ENCODE measurements around the gene SLC44A1.

SLC44A1 gene

GRCh38 chr9:105296877-105297287 is 52.4 kb downstream of the SLC44A1 start:
- in situ Hi-C loops (cut with HindIII; ENCODE audit: low sequenced_read_pairs): no loop called here

- in situ Hi-C loops (cut with HindIII; ENCODE audit: low sequenced_read_pairs): no loop called here
These were observed 53.1 kb downstream of the SLC44A1 start for GRCh38 chr9:105297442-105298075.

GRCh38 chr9:105299190-105299854 is 54.9 kb downstream of the SLC44A1 start:
- in situ Hi-C loops (cut with HindIII; ENCODE audit: low sequenced_read_pairs): no loop called here

DNA sequence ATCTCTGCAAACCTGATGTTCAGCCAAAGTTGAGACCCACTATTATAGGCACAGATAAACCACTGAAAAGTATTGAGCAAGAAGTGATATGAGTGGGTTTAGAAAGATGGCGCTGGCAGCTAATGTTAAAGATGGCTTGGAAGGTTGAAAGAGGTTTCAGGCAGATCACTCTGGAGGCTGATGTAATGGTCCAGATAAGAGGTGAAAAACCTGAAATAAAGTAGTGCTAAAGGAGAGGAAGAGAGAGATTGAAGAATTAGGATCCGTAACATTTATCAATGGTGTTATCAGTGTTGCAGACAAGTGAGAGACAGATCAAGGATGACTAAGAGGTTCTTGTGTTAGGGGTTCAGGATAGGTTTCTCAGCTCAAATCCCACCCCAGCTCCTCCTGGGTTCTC is 58.3 kb downstream of the SLC44A1 start:
- in situ Hi-C loops (cut with HindIII; ENCODE audit: low sequenced_read_pairs): no loop called here

DNA sequence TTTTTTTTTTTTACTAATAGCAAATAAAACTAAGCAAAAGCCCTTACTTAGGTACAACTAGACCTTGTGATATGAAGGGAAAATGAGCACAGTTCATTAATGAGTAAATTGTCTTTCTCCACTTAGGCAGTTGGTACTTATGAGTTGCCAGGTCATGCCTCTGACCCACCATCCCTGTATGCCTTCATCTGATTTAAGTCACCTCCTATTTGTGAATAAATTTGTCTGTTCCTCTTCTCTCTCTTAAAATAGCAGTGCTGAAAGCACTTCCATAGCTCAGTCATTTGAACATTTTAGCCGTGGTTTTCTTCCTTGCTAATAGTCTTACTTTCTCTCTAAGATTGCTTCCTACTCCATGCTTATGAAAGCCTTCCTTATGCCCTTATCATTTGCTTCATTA is 61.4 kb downstream of the SLC44A1 start:
- in situ Hi-C loops (cut with HindIII; ENCODE audit: low sequenced_read_pairs): no loop called here

DNA sequence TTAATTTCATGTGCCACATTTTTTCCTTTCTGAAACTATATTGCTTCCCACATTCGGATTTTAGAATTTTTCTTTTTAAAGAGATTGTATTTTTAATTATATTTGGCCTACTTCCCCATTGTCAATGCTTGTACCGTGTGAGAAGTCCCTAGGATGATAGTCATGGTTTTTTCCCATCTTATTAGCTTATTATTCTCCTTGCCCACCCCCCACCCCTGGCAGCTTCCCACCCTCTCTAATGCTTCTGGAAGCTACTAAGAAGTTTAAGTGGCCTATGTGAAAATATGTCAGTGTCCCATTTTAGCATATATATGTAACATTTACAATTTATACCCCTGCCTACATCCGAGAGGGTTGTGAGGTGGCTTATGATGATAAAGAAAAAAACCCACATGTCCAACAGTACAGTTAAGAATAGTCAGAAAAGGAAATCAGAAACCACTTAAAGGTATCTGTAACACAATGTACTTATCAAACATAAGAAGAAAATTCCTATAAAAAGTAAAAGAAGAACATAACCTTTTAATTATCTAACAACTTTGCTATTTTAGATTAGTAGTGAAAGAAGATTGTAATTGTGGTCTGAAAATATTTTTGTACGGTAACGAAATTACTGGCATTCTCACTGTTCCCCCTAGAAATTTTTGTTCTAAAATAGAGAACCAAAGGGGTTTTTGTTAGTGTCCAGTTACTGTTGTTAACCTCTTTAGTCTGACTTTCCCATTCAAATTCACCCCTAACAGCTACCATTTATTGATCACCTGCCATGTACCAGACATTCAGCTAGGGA is 62.1 kb downstream of the SLC44A1 start:
- in situ Hi-C loops (cut with HindIII; ENCODE audit: low sequenced_read_pairs): no loop called here

GRCh38 chr9:105307591-105308130 is 63.2 kb downstream of the SLC44A1 start:
- in situ Hi-C loops (cut with HindIII; ENCODE audit: low sequenced_read_pairs): no loop called here

DNA sequence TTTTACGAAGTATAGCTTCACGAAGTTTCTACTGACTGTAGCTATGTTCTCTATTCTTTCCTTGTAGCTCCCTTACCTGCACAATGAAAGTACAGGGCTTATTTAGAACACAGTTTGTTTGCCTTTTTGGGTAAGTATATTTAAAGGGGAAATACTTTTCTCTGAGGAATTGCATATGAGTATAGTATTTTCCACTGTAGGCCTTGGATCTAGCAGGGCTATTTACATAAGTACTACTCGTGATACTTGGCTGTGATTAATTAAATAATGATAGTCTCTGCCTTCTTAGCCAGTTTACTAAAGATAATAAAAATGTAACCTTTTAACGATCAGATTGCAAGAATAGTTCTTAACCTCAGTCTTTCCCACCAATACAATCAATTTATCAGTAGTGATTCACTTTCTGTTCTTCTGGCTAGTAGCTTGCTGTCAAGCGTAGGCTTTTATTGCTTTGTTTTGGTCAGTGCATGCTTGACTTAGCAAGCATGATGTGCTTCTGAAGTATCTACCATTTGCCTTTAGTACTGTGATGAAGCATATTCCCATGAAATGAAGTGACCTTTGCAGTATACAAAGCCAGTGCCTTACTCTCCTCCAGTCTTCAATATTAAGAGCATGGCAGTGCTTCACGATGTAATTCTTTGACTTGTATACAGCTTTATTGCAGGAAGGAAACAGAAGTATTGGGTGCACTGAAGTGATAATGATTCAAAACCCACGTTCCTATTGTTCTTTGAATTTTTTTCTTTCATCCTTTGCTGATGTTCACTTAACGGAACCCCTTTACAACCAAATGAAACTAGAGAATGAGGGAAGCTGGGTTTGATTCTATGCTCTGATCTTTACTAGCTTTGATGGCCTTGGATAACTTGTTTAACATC is 64.2 kb downstream of the SLC44A1 start:
- in situ Hi-C loops (cut with HindIII; ENCODE audit: low sequenced_read_pairs): no loop called here

- in situ Hi-C loops (cut with HindIII; ENCODE audit: low sequenced_read_pairs): no loop called here
These were observed 65.1 kb downstream of the SLC44A1 start for GRCh38 chr9:105309531-105309931.

- in situ Hi-C loops (cut with HindIII; ENCODE audit: low sequenced_read_pairs): no loop called here
These were observed 66.9 kb downstream of the SLC44A1 start for GRCh38 chr9:105311306-105311705.

DNA sequence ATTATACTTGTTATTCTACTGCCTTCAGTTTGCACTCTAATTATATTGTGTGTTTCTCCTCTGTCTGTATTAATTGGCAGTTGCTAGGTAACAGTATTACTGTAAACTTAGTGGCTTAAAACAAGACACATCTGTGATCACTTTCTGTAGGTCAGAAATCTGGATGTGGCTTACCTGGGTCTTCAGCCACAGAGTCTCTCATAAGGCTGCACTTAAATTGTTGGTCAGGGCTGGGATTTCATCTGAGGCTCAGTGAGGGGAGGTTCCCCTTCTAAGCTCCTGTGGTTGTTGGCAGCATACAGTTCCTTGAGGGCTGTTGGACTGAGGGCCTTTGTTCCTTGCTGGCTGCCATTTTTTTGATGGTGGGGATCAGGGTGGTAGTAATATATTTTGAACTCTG is 68.8 kb downstream of the SLC44A1 start:
- in situ Hi-C loops (cut with HindIII; ENCODE audit: low sequenced_read_pairs): no loop called here

GRCh38 chr9:105316703-105317102 is 72.3 kb downstream of the SLC44A1 start:
- in situ Hi-C loops (cut with HindIII; ENCODE audit: low sequenced_read_pairs): loop anchor here (5.0 kb wide), 1 partner anchor 89 kb away; no protein-coding TSS in a partner anchor

- in situ Hi-C loops (cut with HindIII; ENCODE audit: low sequenced_read_pairs): loop anchor here (5.0 kb wide), 1 partner anchor 91 kb away; no protein-coding TSS in a partner anchor
These were observed 74.3 kb downstream of the SLC44A1 start for GRCh38 chr9:105318729-105319191.

DNA sequence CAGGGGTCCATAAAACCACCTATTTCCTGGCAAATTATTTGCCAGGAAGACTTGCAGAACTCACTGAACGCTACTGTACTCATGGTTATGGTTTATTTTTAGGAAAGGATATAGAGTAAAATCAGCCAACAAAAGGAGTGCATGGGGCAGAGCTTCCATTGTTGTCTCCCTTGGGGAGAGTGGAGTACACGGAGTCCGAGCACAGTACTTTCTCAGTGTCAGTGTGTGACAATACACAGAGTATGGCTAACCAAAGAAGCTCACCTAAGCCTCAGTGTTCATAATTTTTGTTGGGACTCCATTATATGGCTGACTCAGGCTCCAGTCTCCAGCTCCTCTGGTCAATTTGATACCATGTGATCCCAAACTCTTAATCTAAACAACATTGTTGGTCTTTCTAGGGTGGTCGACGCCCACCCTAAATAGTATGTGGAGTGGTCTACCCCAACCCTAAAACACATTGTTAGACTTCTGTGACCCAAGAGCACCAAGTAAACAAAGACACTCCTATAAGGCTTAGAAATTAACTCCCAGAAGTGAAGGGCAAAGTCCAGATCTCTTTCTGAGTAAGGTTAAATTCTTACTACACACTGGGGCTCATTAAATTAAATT is 74.9 kb downstream of the SLC44A1 start:
- in situ Hi-C loops (cut with HindIII; ENCODE audit: low sequenced_read_pairs): loop anchor here (5.0 kb wide), 1 partner anchor 92 kb away; no protein-coding TSS in a partner anchor

- in situ Hi-C loops (cut with HindIII; ENCODE audit: low sequenced_read_pairs): no loop called here
These were observed 76.1 kb downstream of the SLC44A1 start for GRCh38 chr9:105320568-105320967.

DNA sequence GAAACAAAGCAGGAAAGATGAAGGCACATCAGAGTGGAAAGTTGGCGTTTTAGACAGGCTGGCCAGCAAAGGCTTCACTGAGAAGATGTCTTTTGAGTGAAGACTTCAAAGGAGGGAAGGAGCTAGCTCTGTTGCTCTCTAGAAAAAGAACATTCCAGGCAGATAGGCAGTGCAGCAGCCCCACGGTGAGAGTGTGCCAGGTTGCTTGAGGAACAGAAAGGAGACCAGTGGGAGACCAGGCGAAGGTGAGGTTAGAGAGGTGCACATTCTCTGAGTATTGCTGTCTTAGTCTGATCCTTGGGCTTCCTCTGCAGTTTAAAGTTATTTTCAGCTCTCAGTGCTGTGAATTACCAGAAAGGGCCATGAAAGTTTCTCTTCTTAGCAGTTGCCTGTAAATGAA is 83.8 kb downstream of the SLC44A1 start:
- in situ Hi-C loops (cut with HindIII; ENCODE audit: low sequenced_read_pairs): no loop called here

DNA sequence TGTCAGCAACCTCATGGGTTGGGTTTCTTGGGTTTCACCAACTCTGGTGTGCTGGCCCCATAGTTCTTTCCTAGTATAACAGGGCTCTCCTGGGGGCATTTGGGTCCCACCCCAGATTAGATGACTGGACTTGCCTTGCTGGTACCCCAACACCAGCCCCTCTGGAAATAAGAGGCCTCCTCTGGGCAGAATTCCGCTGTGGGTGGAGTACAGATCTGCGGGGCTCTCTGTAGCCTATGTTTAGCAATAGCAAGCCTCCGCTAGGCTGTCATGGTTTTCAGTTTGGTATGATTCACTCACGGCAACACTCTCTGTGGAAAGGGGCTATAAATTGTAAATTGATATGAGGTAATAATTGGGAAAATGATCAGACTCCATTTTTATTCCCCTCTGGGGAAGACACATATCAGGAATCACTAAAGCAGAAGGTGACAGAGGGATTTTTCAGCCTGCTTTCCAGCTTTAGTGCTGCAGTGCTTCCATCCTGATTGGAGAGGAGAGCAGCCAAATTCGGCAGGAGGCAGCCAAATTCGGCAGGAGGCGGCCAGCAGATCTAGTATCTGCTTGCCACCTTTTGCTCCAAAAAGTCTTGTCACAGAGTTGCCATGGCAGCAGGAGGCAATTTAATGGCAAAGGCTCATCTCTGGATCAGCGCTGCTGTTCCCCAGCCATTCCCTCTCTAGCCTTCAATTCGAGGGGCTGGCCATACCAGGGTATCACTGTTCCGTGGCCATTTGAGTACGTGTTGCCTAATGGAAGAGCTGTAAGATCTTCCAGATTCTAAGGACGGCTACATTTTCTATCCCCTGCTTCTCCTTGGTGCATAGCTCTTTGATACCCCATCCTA is 84.6 kb downstream of the SLC44A1 start:
- in situ Hi-C loops (cut with HindIII; ENCODE audit: low sequenced_read_pairs): no loop called here

GRCh38 chr9:105329719-105330062 is 85.2 kb downstream of the SLC44A1 start:
- in situ Hi-C loops (cut with HindIII; ENCODE audit: low sequenced_read_pairs): loop anchor here (5.0 kb wide), 1 partner anchor 37 kb away; no protein-coding TSS in a partner anchor

- in situ Hi-C loops (cut with HindIII; ENCODE audit: low sequenced_read_pairs): loop anchor here (5.0 kb wide), 1 partner anchor 38 kb away; no protein-coding TSS in a partner anchor
These were observed 85.8 kb downstream of the SLC44A1 start for GRCh38 chr9:105330201-105330600.

All from endothelial cell of hepatic sinusoid (primary cell).